Lower leg skin (tissue), 3 donors: ENCODE data around the gene NEO1.

Source experiments
- CTCF ChIP-seq, 3 donors: fragments of 450-650 bp; IDR thresholded peaks; one replicate each; pipeline ENCODE4 v1.5.1; 2016; ENCODE audit warnings: antibody characterized with exemption in 3 of 3, mild to moderate bottlenecking in 3 of 3, moderate library complexity in 2 of 3
- POLR2A ChIP-seq, 2 donors: fragments of 450-650 bp; IDR thresholded peaks; one replicate each; pipeline ENCODE4 v1.6.1; 2016 to 2017; ENCODE audit warnings: antibody characterized with exemption in 2 of 2, mild to moderate bottlenecking in 1 of 2, moderate library complexity in 1 of 2

- no peak for TF ChIP-seq CTCF (IDR thresholded peaks at IDR 0.05)
- TF ChIP-seq POLR2A (IDR thresholded peaks at IDR 0.05): no peak
Measured at GRCh38 chr15:73078291-73078690, 26.0 kb downstream of the NEO1 start.
